MM.1S (cell line): ENCODE data around the gene TMEM43.

Experiments
- DNase-seq: peaks from one replicate; pipeline ENCODE4 v3.0.0-alpha.2; 2015
- H2AFZ ChIP-seq: fragments of 300-600 bp; sonication (generic); 2 replicates; pipeline ENCODE4 v1.6.0; 2016; ENCODE audit warnings: antibody characterized with exemption, low read length
- H3F3A ChIP-seq: fragments of 300-600 bp; sonication (generic); 2 replicates; pipeline ENCODE4 v1.6.1; 2016; ENCODE audit warnings: mild to moderate bottlenecking, antibody characterized with exemption, low read length, moderate library complexity, mixed read lengths; ENCODE audit not compliant: insufficient read depth
- H3K27ac ChIP-seq: fragments of 300-600 bp; sonication (generic); 2 replicates; pipeline ENCODE4 v1.5.1; 2016; ENCODE audit warnings: mild to moderate bottlenecking, low read length
- H3K27me3 ChIP-seq: fragments of 300-600 bp; sonication (generic); replicated peaks from 2 replicates; pipeline ENCODE4 v1.6.0; 2016; ENCODE audit warnings: low read length; ENCODE audit not compliant: insufficient read depth
- H3K36me3 ChIP-seq: fragments of 300-600 bp; sonication (generic); replicated peaks from 2 replicates; pipeline ENCODE4 v1.6.1; 2016; ENCODE audit warnings: mild to moderate bottlenecking, low read length, mixed read lengths; ENCODE audit not compliant: insufficient read depth
- H3K4me1 ChIP-seq: fragments of 300-600 bp; sonication (generic); 2 replicates; pipeline ENCODE4 v1.6.1; 2016; ENCODE audit warnings: low read length, mixed read lengths
- H3K4me2 ChIP-seq: fragments of 300-600 bp; sonication (generic); 2 replicates; pipeline ENCODE4 v1.6.0; 2016; ENCODE audit warnings: low read depth, low read length
- H3K4me3 ChIP-seq: fragments of 300-600 bp; sonication (generic); 2 replicates; pipeline ENCODE4 v1.5.1; 2016; ENCODE audit warnings: low read length, mixed read lengths
- H3K79me2 ChIP-seq: fragments of 300-600 bp; sonication (generic); 2 replicates; pipeline ENCODE4 v1.6.1; 2016; ENCODE audit warnings: mixed run types, low read length, mixed read lengths
- H3K9ac ChIP-seq: fragments of 300-600 bp; sonication (generic); 2 replicates; pipeline ENCODE4 v1.6.1; 2016; ENCODE audit warnings: low read length, mixed read lengths
- H3K9me2 ChIP-seq: fragments of 300-600 bp; sonication (generic); replicated peaks from 2 replicates; pipeline ENCODE4 v1.6.1; 2016; ENCODE audit warnings: mild to moderate bottlenecking, low read length, mixed read lengths; ENCODE audit not compliant: insufficient read depth
- H3K9me3 ChIP-seq: fragments of 300-600 bp; sonication (generic); replicated peaks from 2 replicates; pipeline ENCODE4 v1.6.1; 2016; ENCODE audit warnings: mild to moderate bottlenecking, low read length, mixed read lengths; ENCODE audit not compliant: insufficient read depth
- H4K20me1 ChIP-seq: fragments of 300-600 bp; sonication (generic); 2 replicates; pipeline ENCODE4 v1.6.1; 2016; ENCODE audit warnings: mild to moderate bottlenecking, low read length, moderate library complexity, mixed read lengths; ENCODE audit not compliant: insufficient read depth
- EZH2 ChIP-seq: fragments of 300-600 bp; sonication (generic); optimal IDR thresholded peaks from 2 replicates; pipeline ENCODE3; 2017; ENCODE audit warnings: low read depth, mild to moderate bottlenecking, antibody characterized with exemption, low read length, mixed read lengths
- EZH2phosphoT487 ChIP-seq: fragments of 300-600 bp; sonication (generic); IDR thresholded peaks from 2 replicates; pipeline ENCODE4 v1.6.1; 2018; ENCODE audit warnings: antibody characterized with exemption, low read length
- TF ChIP-seq, protein P1 (sequence below): fragments of 300-600 bp; sonication (generic); IDR thresholded peaks from 2 replicates; pipeline ENCODE4 v1.5.1; 2016; ENCODE audit warnings: antibody characterized with exemption, low read length, mixed read lengths

Gene TMEM43

GRCh38 chr3:14147066-14147435 is 22.2 kb downstream of the TMEM43 start:
- Histone ChIP-seq H3K9ac (no peak overlapping the region), H3K4me1 (no peaks in the 10 kb centered on the region), H3K9me2 (no peaks in the 10 kb centered on the region), H2AFZ (no peak overlapping the region), H3F3A (no peaks in the 10 kb centered on the region), H4K20me1 (no peaks in the 10 kb centered on the region), H3K27ac (no peak overlapping the region), H3K36me3 (no peaks in the 10 kb centered on the region), H3K9me3 (no peaks in the 10 kb centered on the region), H3K4me3 (no peak overlapping the region), H3K79me2 (no peaks in the 10 kb centered on the region), H3K4me2 (no peak overlapping the region), H3K27me3 (no peaks in the 10 kb centered on the region)
- no peak for DNase-seq
- TF ChIP-seq, protein P1, sequence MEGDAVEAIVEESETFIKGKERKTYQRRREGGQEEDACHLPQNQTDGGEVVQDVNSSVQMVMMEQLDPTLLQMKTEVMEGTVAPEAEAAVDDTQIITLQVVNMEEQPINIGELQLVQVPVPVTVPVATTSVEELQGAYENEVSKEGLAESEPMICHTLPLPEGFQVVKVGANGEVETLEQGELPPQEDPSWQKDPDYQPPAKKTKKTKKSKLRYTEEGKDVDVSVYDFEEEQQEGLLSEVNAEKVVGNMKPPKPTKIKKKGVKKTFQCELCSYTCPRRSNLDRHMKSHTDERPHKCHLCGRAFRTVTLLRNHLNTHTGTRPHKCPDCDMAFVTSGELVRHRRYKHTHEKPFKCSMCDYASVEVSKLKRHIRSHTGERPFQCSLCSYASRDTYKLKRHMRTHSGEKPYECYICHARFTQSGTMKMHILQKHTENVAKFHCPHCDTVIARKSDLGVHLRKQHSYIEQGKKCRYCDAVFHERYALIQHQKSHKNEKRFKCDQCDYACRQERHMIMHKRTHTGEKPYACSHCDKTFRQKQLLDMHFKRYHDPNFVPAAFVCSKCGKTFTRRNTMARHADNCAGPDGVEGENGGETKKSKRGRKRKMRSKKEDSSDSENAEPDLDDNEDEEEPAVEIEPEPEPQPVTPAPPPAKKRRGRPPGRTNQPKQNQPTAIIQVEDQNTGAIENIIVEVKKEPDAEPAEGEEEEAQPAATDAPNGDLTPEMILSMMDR = no peak
- TF ChIP-seq EZH2 (no peak), EZH2phosphoT487 (no peak)

DNA sequence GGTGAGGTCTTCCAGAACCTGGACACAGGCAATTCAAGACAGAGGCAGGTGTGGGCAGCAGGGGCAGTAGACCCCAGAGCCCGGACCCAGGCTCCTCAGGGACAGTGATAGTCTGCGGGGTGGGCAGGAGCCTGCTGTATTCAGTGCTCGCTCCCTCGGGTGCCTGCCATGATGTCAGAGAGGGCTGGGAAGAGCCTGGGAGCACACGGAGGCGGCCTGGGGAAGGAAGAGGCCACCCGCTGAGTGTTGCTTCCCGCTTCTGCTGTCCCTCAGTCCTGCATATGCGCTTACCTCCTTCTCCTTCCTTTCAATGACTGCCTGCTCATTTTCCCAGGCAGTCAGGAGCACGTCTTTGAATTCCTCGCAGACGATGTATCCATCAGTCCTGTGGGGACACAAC is 22.8 kb downstream of the TMEM43 start:
- no peak for DNase-seq
- no peaks in the 10 kb centered on the region for H4K20me1 ChIP-seq
- no peaks in the 10 kb centered on the region for H3K27me3 ChIP-seq
- no peak overlapping the region for H3K4me3 ChIP-seq
- no peak overlapping the region for H3K27ac ChIP-seq
- H3K9me3 ChIP-seq = no peaks in the 10 kb centered on the region
- no peaks in the 10 kb centered on the region for H3K4me1 ChIP-seq
- no peak overlapping the region for H2AFZ ChIP-seq
- H3K9ac ChIP-seq = no peak overlapping the region
- no peak overlapping the region for H3K4me2 ChIP-seq
- H3K79me2 ChIP-seq = no peaks in the 10 kb centered on the region
- H3K9me2 ChIP-seq = no peaks in the 10 kb centered on the region
- H3F3A ChIP-seq = no peaks in the 10 kb centered on the region
- no peaks in the 10 kb centered on the region for H3K36me3 ChIP-seq
- TF ChIP-seq EZH2phosphoT487 (no peak), EZH2 (no peak)
- TF ChIP-seq, protein P1 = no peak

- Histone ChIP-seq H2AFZ (no peak overlapping the region), H3K27me3 (no peaks in the 10 kb centered on the region), H3K36me3 (no peaks in the 10 kb centered on the region), H3K4me3 (no peak overlapping the region), H4K20me1 (no peaks in the 10 kb centered on the region), H3K79me2 (no peaks in the 10 kb centered on the region), H3K9ac (no peak overlapping the region), H3F3A (no peaks in the 10 kb centered on the region), H3K4me2 (no peak overlapping the region), H3K9me2 (no peaks in the 10 kb centered on the region), H3K9me3 (no peaks in the 10 kb centered on the region), H3K27ac (no peak overlapping the region), H3K4me1 (no peaks in the 10 kb centered on the region)
- no peak for DNase-seq
- TF ChIP-seq, protein P1 = no peak
- TF ChIP-seq EZH2 (no peak), EZH2phosphoT487 (no peak)
Observed at GRCh38 chr3:14148041-14148985, 23.5 kb downstream of the TMEM43 start.
